ENCODE measurements around the gene FAM221A.
"Not testable (repeated sequence)": the region's sequence is repeated elsewhere in the genome, so short reads cannot be mapped to it uniquely, and the experiment has no call there.

FAM221A gene

DNA sequence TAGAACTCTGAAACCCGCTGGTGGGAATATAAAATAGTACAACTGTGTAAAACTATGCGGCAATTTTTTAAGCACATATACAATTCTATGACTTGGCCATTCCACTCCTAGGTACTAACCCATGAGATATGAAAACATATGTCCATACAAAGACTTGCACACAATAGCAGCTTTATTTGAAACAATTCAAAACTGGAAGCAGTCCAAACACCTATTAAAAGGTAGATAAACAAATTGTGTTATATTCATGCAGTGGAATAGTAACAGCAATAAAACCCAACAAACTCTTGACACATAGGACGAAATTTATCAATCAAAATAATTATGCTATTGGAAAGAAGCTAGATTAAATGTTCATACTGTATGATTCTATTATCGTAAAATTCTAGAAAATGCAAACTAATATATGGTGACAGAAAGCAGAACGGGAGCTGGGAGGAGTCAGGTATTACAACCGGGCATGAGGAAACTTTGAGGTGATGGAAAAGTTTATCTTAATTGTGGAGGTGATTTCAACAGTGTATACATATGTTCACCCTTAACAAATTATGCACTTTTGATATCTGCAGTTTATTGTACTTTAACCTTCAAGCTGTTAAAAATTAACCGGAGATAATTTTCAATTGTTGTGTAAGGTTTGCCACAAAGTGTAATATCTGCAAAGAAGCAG lies 29.2 kb downstream of the FAM221A start:
- peak; percentile 56 for FAIRE-seq

DNA sequence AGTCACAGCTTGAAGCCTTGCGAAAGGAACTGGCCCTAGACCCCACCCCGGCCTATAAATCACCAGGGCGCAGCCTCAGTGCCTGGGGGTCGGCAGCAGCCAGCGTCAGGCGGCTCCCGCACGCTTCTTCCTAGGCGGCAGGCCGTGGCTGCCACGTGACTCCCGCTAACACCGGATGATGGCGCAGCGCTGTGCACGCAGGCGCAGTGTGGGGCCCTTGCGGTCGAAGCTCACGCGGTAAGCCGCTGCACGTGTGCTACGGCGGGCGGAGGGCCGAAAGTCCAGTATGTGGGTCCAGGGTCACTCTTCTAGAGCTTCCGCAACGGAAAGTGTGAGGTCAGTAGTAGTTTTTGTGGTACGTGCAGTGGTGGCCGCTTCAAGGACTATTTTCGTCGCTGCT lies 30.0 kb downstream of the FAM221A start, which contains the start of gene STK31:
Gene STK31, plus strand, starts transcription at position 220 of the 400 bp plus-strand sequence. Its CDS starts 67 bp downstream, at position 287.
- FAIRE-seq, result no peak

GRCh38 chr7:23712368-23713284 lies 32.6 kb downstream of the FAM221A start:
- peak; percentile 99 for FAIRE-seq

GRCh38 chr7:23713285-23714149 lies 33.5 kb downstream of the FAM221A start:
- FAIRE-seq, result peak; percentile 85

GRCh38 chr7:23714150-23714464 lies 34.1 kb downstream of the FAM221A start:
- FAIRE-seq, result no peak

DNA sequence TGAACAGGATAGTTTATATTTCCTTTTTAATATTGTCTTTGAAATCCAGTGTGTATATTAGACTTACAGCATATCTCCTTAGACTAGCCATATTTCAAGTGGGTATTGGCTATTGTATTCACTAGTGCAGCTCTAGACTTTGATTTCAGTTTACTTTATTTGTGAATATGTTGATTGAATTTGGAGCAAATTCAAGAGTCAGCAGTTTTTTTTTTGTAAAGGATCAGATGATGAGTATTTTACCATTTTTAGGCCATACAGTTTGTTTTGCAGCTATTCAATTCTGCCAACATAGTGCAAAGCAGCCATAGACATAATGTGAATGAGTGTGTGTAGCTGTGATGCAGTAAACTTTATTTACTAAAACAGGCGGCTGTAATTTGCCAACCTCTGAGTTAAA lies 34.6 kb downstream of the FAM221A start:
- peak; percentile 69 for FAIRE-seq

DNA sequence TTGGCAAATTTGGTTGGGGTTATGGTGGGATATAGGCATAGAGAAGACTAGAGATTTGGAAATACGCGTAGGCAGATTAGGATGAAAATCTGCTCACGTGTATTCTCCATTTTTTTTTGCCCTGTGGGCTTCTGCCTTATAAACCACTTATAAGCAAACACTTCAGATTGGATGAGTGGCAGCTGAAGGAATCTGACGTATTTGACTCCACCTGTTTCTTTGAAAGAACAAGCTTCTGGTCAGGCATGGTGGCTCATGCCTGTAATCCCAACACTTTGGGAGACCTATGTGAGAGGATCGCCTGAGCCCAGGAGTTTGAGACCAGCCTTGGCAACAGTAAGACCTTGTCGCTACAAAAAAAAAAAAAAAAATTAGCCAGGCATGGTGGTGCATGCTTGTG lies 35.1 kb downstream of the FAM221A start:
- FAIRE-seq, result no peak

GRCh38 chr7:23717788-23718187 lies 37.8 kb downstream of the FAM221A start:
- FAIRE-seq, result no peak

DNA sequence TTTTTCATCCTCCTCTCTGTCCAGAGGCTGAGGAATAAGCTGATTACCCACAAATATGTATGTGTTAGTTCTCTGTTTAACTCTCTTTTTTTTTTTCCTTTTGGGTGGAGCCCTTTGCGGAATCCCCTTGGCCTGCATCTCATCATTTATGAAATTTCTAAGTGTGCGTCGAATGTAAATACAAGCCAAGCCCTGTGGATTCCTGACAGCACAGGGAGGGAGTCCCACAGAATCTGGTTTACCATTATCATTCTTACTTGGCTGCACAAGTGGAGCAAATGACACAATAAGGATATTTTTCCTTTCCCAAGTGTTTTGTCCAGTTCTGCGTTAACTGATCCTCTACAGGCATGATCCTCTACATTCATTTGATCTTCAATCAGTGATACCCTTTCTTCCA lies 41.5 kb downstream of the FAM221A start:
- no peak for FAIRE-seq

- not testable (repeated sequence) for FAIRE-seq
These were observed 42.7 kb downstream of the FAM221A start for GRCh38 chr7:23722587-23723216.

GRCh38 chr7:23724113-23724512 lies 44.1 kb downstream of the FAM221A start:
- not testable (repeated sequence) for FAIRE-seq

- FAIRE-seq, result no peak
These were observed 62.1 kb downstream of the FAM221A start for GRCh38 chr7:23742051-23742450.

DNA sequence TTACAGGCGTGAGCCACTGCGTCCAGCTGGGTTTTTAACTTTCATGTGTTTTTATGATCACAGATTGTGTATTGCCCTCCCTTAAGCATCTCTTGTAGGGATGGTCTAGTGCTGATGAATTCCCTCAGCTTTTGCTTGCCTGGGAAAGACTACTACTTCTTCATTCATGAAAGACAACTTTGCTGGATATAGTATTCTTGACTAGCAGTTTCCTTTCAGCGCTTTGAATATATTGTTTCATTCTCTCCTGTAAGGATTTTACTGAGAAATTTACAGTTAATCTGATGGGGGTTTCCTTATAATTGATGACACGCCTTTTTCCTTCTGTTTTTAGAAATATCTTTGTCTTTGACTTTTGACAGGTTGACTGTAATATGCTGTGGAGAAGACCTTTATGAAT lies 63.2 kb downstream of the FAM221A start:
- FAIRE-seq, result no peak

DNA sequence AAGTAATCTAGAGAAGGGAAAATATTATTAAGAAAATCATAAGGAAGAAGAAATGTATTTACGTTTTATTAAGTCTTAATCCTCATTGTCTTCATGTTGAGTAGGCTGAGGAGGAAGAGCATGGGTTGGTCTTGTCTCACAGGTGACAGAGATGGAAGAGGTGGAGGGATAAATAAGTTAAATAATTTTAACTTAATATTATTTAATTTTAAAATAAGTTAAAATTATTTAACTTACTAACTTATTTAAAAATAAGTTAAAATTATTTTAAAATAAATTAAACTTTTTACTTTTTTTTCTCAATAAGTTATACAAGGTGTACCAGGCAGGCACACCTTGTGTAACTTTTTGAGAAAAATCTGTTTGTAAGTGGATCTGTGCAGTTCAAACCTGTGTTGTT lies 66.6 kb downstream of the FAM221A start:
- FAIRE-seq, result peak; percentile 92

DNA sequence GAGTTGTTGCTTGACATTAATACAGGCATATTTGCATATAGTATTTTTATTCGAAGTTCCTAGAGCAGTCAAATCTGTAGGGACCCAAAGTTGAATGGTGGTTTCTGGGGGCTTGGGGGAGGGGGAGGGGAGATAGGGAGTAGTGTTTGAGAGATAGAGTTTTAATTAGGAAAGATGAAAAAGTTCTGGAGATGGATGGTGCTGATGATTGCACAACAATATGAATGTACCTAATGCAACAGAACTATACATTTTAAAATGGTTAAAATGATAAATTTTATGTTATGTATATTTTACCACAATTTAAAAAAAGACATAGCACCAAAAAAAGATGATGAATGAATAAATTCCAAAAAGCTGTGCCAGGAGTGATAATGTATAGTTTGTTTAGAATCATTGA lies 71.9 kb downstream of the FAM221A start:
- FAIRE-seq, result peak; percentile 51

Measured in G401.6 (cell line).